HepG2 (cell line): ENCODE data around the gene ATP5F1E. TPM values are rescaled to one million over a fixed set of nuclear protein-coding genes. Genes with fewer than 3 reads are reported as not detected.
A peak's percentile ranks its signal among the peaks of the same experiment; 100 is the strongest.

ENCODE experiments used
- ATAD3A ChIP-seq: sonication (generic); formaldehyde crosslinking; IDR thresholded peaks from 2 replicates; pipeline ENCODE4 v1.4.0; 2020; ENCODE audit warnings: missing genetic modification reagents
- BCLAF1 ChIP-seq: fragments of 450-650 bp; IDR thresholded peaks from 2 replicates; pipeline ENCODE4 v1.6.1; 2017; ENCODE audit warnings: mild to moderate bottlenecking
- DMAP1 ChIP-seq: IDR thresholded peaks from 2 replicates; pipeline ENCODE4 v1.6.1; 2016
- FOSL2 ChIP-seq: sonication (generic); formaldehyde crosslinking; IDR thresholded peaks from 2 replicates; pipeline ENCODE4 v1.4.0; 2020; ENCODE audit warnings: missing genetic modification reagents
- GABPA ChIP-seq, 2 experiments: IDR thresholded peaks; 2 replicates each; pipeline ENCODE4 v1.6.1; 2011 to 2016; ENCODE audit warnings: low read depth in 2 of 2, low read length in 1 of 2, missing biosample characterization in 1 of 2, missing genetic modification characterization in 1 of 2
- GFI1 ChIP-seq: sonication (generic); formaldehyde crosslinking; IDR thresholded peaks from 2 replicates; pipeline ENCODE4 v1.5.0; 2020; ENCODE audit warnings: missing genetic modification reagents, mild to moderate bottlenecking, borderline replicate concordance
- MED8 ChIP-seq: sonication (generic); formaldehyde crosslinking; IDR thresholded peaks from 2 replicates; pipeline ENCODE4 v1.8.1; 2023; ENCODE audit warnings: mild to moderate bottlenecking, missing genetic modification reagents; ENCODE audit not compliant: insufficient replicate concordance
- MZF1 ChIP-seq: sonication (generic); formaldehyde crosslinking; IDR thresholded peaks from 2 replicates; pipeline ENCODE4 v1.8.1; 2023; ENCODE audit warnings: mild to moderate bottlenecking, missing genetic modification reagents, borderline replicate concordance
- PHF21A ChIP-seq: sonication (generic); formaldehyde crosslinking; IDR thresholded peaks from 2 replicates; pipeline ENCODE4 v1.5.0; 2020; ENCODE audit warnings: mild to moderate bottlenecking, missing genetic modification reagents
- RARG ChIP-seq: sonication (generic); formaldehyde crosslinking; IDR thresholded peaks from 2 replicates; pipeline ENCODE4 v1.4.0; 2020; ENCODE audit warnings: low read depth, mild to moderate bottlenecking, missing genetic modification reagents
- SMARCC2 ChIP-seq: fragments of 450-650 bp; IDR thresholded peaks from 2 replicates; pipeline ENCODE4 v1.6.1; 2017; ENCODE audit warnings: antibody characterized with exemption, mild to moderate bottlenecking
- SMYD3 ChIP-seq: sonication (generic); formaldehyde crosslinking; IDR thresholded peaks from 2 replicates; pipeline ENCODE4 v1.8.1; 2023; ENCODE audit warnings: mild to moderate bottlenecking, missing genetic modification reagents
- SOX6 ChIP-seq, 2 experiments: fragments of 450-650 bp in 1 of 2; sonication (generic) in 1 of 2; formaldehyde crosslinking in 1 of 2; IDR thresholded peaks; 2 replicates each; pipeline versions ENCODE4 v1.4.0 to v1.6.1; 2017 to 2020; ENCODE audit warnings: antibody characterized with exemption in 1 of 2, mild to moderate bottlenecking in 1 of 2, missing genetic modification reagents in 1 of 2
- TAF1 ChIP-seq: sonication (generic); formaldehyde crosslinking; IDR thresholded peaks from 2 replicates; pipeline ENCODE4 v1.4.0; 2020; ENCODE audit warnings: missing genetic modification reagents
- ZBTB34 ChIP-seq: sonication (generic); formaldehyde crosslinking; IDR thresholded peaks from 2 replicates; pipeline ENCODE4 v1.8.0; 2022; ENCODE audit warnings: mild to moderate bottlenecking, missing genetic modification reagents
- ZBTB38 ChIP-seq: sonication (generic); formaldehyde crosslinking; IDR thresholded peaks from 2 replicates; pipeline ENCODE4 v1.5.1; 2020; ENCODE audit warnings: mild to moderate bottlenecking, missing genetic modification reagents
- ZNF256 ChIP-seq: sonication (generic); formaldehyde crosslinking; conservative IDR thresholded peaks from 2 replicates; pipeline ENCODE4 v1.4.0; 2020; ENCODE audit warnings: missing genetic modification reagents
- ZNF761 ChIP-seq: sonication (generic); formaldehyde crosslinking; conservative IDR thresholded peaks from 2 replicates; pipeline ENCODE4 v1.4.0; 2020; ENCODE audit warnings: mild to moderate bottlenecking, missing genetic modification reagents
- ZNF788 ChIP-seq: sonication (generic); formaldehyde crosslinking; IDR thresholded peaks from 2 replicates; pipeline ENCODE4 v1.5.0; 2020; ENCODE audit warnings: mild to moderate bottlenecking, missing genetic modification reagents, borderline replicate concordance
- ZSCAN25 ChIP-seq: sonication (generic); formaldehyde crosslinking; IDR thresholded peaks from 2 replicates; pipeline ENCODE4 v1.8.0; 2022; ENCODE audit warnings: mild to moderate bottlenecking, missing genetic modification reagents
- polyA plus RNA-seq, 8 experiments: library from polyadenylated mRNA; depleted of rRNA in 3 of 8; stranded (reverse) in 7 of 8; unstranded in 1 of 8; fragments of >200 nt; fragmentation: Illumina TruSeq in 4 of 8; extraction: Trizol in 4 of 8; gene quantifications; 2 replicates each; pipeline versions ENCODE4 v1.2.1 to v1.2.3, GENCODE V29; 2011 to 2016; ENCODE audit warnings: low read depth in 4 of 8, missing spikeins in 1 of 8, mixed read lengths in 1 of 8; ENCODE audit not compliant: insufficient read depth in 1 of 8
- total RNA-seq, 5 experiments: library from RNA; depleted of rRNA; stranded (reverse); fragments of >200 nt; fragmentation: Illumina TruSeq; extraction: Trizol; gene quantifications; 2 replicates each; pipeline ENCODE4 v1.2.3, GENCODE V29; 2016; ENCODE audit warnings: low read depth in 1 of 5
- TF ChIP-seq, protein P1 (sequence below): sonication (generic); formaldehyde crosslinking; conservative IDR thresholded peaks from 2 replicates; pipeline ENCODE4 v1.4.0; 2020; ENCODE audit warnings: missing genetic modification reagents
- TF ChIP-seq, protein P2 (sequence below): IDR thresholded peaks from 2 replicates; pipeline ENCODE4 v1.6.1; 2016; ENCODE audit warnings: mild to moderate bottlenecking

ATP5F1E gene
- total and polyA plus RNA-seq, 2 of the 13 experiments (the other 11 are each of a cell fraction or from before 2014, with no cell fraction given): 121 to 134 TPM

DNA sequence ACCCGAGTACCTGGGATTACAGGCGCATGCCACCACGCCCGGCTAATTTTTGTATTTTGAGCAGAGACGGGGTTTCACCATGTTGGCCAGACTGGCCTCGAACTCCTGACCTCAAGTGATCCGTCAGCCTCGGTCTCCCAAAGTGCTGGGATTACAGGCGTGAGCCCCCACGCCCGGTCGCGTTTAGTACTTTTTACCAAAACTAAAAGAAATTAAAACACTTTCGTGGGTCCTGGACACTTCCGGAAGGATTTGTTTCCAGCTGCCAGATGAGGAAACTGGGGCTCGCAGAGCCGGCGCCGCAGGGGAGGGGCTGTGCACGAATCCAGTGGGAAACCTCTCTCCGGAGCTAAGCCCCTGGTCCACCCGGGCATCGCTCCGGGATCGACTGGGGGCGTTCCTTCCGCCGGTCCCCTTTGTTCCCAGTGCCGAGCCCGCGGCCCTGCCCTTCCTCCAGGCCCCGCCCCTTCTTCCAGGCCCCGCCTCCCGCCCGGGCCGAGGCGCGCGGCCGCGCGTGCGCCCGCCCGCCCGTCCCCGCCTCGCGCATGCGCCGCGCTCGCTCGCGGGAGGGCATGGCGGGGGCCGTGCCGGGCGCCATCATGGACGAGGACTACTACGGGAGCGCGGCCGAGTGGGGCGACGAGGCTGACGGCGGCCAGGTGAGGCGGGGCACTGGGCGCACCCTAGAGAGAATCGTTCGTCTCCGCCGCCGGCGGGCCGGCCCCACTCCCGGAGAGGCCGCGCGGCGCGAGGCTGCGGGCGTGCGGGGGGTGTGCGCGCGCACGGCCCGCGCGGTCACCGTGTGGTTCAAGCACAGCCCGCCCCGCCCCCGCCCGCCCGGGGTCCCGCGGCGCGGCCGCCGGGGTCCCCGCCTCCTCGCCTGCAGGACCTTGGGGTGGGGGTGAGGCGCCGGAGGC lies 51.2 kb downstream of the ATP5F1E start, which contains the start of gene NELFCD (continued):
- TF ChIP-seq MZF1 (CRISPR knock-in tag): no peak
- peak; percentile 67; the same call in 1 of the 2 replicates for TF ChIP-seq ZNF761
- peak; percentile 45 for TF ChIP-seq GABPA (IDR thresholded peaks at IDR 0.05; ENCODE audit: low read depth, low read length)
- peak; percentile 80 for TF ChIP-seq GABPA (CRISPR knock-in tag; IDR thresholded peaks at IDR 0.05; ENCODE audit: low read depth)
- TF ChIP-seq SMYD3 (CRISPR knock-in tag): no peak
- no peak for TF ChIP-seq RARG (CRISPR knock-in tag)
- TF ChIP-seq, protein P1, sequence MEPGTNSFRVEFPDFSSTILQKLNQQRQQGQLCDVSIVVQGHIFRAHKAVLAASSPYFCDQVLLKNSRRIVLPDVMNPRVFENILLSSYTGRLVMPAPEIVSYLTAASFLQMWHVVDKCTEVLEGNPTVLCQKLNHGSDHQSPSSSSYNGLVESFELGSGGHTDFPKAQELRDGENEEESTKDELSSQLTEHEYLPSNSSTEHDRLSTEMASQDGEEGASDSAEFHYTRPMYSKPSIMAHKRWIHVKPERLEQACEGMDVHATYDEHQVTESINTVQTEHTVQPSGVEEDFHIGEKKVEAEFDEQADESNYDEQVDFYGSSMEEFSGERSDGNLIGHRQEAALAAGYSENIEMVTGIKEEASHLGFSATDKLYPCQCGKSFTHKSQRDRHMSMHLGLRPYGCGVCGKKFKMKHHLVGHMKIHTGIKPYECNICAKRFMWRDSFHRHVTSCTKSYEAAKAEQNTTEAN (CRISPR knock-in tag): peak; percentile 72
- no peak for TF ChIP-seq SOX6 (IDR thresholded peaks at IDR 0.05)
- TF ChIP-seq SOX6 (CRISPR knock-in tag; IDR thresholded peaks at IDR 0.05): peak; percentile 80
- TF ChIP-seq ZNF256: 0 out of 2 replicates have a peak, but pooled peaks have one; percentile 27
- peak; percentile 44 for TF ChIP-seq MED8 (CRISPR knock-in tag)
- TF ChIP-seq SMARCC2: no peak
- peak; percentile 88 for TF ChIP-seq DMAP1
- TF ChIP-seq, protein P2, sequence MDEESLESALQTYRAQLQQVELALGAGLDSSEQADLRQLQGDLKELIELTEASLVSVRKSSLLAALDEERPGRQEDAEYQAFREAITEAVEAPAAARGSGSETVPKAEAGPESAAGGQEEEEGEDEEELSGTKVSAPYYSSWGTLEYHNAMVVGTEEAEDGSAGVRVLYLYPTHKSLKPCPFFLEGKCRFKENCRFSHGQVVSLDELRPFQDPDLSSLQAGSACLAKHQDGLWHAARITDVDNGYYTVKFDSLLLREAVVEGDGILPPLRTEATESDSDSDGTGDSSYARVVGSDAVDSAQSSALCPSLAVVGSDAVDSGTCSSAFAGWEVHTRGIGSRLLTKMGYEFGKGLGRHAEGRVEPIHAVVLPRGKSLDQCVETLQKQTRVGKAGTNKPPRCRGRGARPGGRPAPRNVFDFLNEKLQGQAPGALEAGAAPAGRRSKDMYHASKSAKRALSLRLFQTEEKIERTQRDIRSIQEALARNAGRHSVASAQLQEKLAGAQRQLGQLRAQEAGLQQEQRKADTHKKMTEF (CRISPR knock-in tag): peak; percentile 67
- peak; percentile 63; the same call in 1 of the 2 replicates for TF ChIP-seq ZSCAN25
- TF ChIP-seq ZBTB34 (CRISPR knock-in tag): 0 out of 2 replicates have a peak, but pooled peaks have one; percentile 55
- peak; percentile 83 for TF ChIP-seq TAF1
- TF ChIP-seq ZBTB38 (CRISPR knock-in tag): peak; percentile 38; the same call in 1 of the 2 replicates
- no peak; the same call in 1 of the 2 replicates for TF ChIP-seq GFI1 (CRISPR knock-in tag)
- TF ChIP-seq ATAD3A (CRISPR knock-in tag): no peak
- peak; percentile 54; the same call in 1 of the 2 replicates for TF ChIP-seq ZNF788
- TF ChIP-seq PHF21A (CRISPR knock-in tag): peak; percentile 75
- 0 out of 2 replicates have a peak, but pooled peaks have one; percentile 3 for TF ChIP-seq FOSL2 (CRISPR knock-in tag)
- TF ChIP-seq BCLAF1: no peak
